Stimulated activated CD8-positive, alpha-beta memory T cell treated with anti-CD3 and anti-CD28 coated beads, Interleukin-4, amount 100 ng/mL, for 4 hours (primary cell): ENCODE data around the gene CRHR1.
"Not testable (repeated sequence)": the region's sequence is repeated elsewhere in the genome, so short reads cannot be mapped to it uniquely, and the experiment has no call there.

Experiments
- DNase-seq, 2 donors: peaks; one replicate each; pipeline ENCODE4 v3.0.0-alpha.2; 2020; ENCODE audit warnings: low read depth in 2 of 2, low spot score in 1 of 2

CRHR1 gene

GRCh38 chr17:45862127-45862526, 78.0 kb downstream of the CRHR1 start:
- not testable (repeated sequence) for DNase-seq

GRCh38 chr17:45863857-45864654, 79.9 kb downstream of the CRHR1 start:
- DNase-seq = no peak

- DNase-seq = no peak
These were observed 83.1 kb downstream of the CRHR1 start for GRCh38 chr17:45867171-45867570.

- no peak for DNase-seq
These were observed 83.6 kb downstream of the CRHR1 start for GRCh38 chr17:45867702-45868101.

GRCh38 chr17:45868276-45868675, 84.2 kb downstream of the CRHR1 start:
- no peak for DNase-seq

- no peak for DNase-seq
These were observed 85.7 kb downstream of the CRHR1 start for GRCh38 chr17:45869676-45870341.

- DNase-seq = no peak
These were observed 86.3 kb downstream of the CRHR1 start for GRCh38 chr17:45870342-45870974.

- DNase-seq = no peak
These were observed 87.6 kb downstream of the CRHR1 start for GRCh38 chr17:45871718-45872117.

GRCh38 chr17:45873728-45874127, 89.6 kb downstream of the CRHR1 start:
- DNase-seq = no peak

- no peak for DNase-seq
These were observed 90.0 kb downstream of the CRHR1 start for GRCh38 chr17:45874151-45874550.

- DNase-seq = no peak
These were observed 92.4 kb downstream of the CRHR1 start for GRCh38 chr17:45876539-45876938.

GRCh38 chr17:45877467-45877866, 93.3 kb downstream of the CRHR1 start:
- DNase-seq = no peak

- DNase-seq = no peak
These were observed 98.9 kb downstream of the CRHR1 start for GRCh38 chr17:45883063-45883462.
